ENCODE measurements around the gene PPFIBP2.
A peak's percentile ranks its signal among the peaks of the same experiment; 100 is the strongest.

The PPFIBP2 gene

GRCh38 chr11:7513234-7514098 is at the start of gene PPFIBP2:
TSS of gene PPFIBP2 (plus strand) at chr11:7513999. CDS start at chr11:7549476, 35,477 bp downstream.
- DNase-seq (ENCODE audit: low spot score) = peak; percentile 97

GRCh38 chr11:7467652-7468051 is 46.1 kb upstream of the PPFIBP2 start:
- DNase-seq (ENCODE audit: low spot score) = no peak

GRCh38 chr11:7469351-7469865 is 44.4 kb upstream of the PPFIBP2 start:
- DNase-seq (ENCODE audit: low spot score) = no peak

- DNase-seq (ENCODE audit: low spot score) = no peak
These were observed 42.7 kb upstream of the PPFIBP2 start for GRCh38 chr11:7471071-7471470.

- DNase-seq (ENCODE audit: low spot score) = no peak
These were observed 40.1 kb upstream of the PPFIBP2 start for GRCh38 chr11:7473717-7474116.

GRCh38 chr11:7480113-7480512 is 33.7 kb upstream of the PPFIBP2 start:
- DNase-seq (ENCODE audit: low spot score) = peak; percentile 32

- DNase-seq (ENCODE audit: low spot score) = no peak
These were observed 29.7 kb upstream of the PPFIBP2 start for GRCh38 chr11:7484131-7484530.

GRCh38 chr11:7484645-7485044 is 29.2 kb upstream of the PPFIBP2 start:
- no peak for DNase-seq (ENCODE audit: low spot score)

- peak; percentile 50 for DNase-seq (ENCODE audit: low spot score)
These were observed 28.4 kb upstream of the PPFIBP2 start, which contains the start of gene OLFML1 for GRCh38 chr11:7485186-7486097. TSS of gene OLFML1 (plus strand) at chr11:7485506. CDS start at chr11:7485876, 370 bp downstream.

GRCh38 chr11:7486098-7486780 is 27.6 kb upstream of the PPFIBP2 start:
- peak; percentile 27 for DNase-seq (ENCODE audit: low spot score)

- peak; percentile 60 for DNase-seq (ENCODE audit: low spot score)
These were observed 27.0 kb upstream of the PPFIBP2 start for GRCh38 chr11:7486781-7487140.

- no peak for DNase-seq (ENCODE audit: low spot score)
These were observed 26.4 kb upstream of the PPFIBP2 start for GRCh38 chr11:7487360-7487759.

- no peak for DNase-seq (ENCODE audit: low spot score)
These were observed 25.1 kb upstream of the PPFIBP2 start for GRCh38 chr11:7488681-7489080.

- no peak for DNase-seq (ENCODE audit: low spot score)
These were observed 24.4 kb upstream of the PPFIBP2 start for GRCh38 chr11:7489376-7489775.

- DNase-seq (ENCODE audit: low spot score) = peak; percentile 88
These were observed 23.7 kb upstream of the PPFIBP2 start for GRCh38 chr11:7490054-7490453.

GRCh38 chr11:7490535-7490934 is 23.3 kb upstream of the PPFIBP2 start:
- DNase-seq (ENCODE audit: low spot score) = peak; percentile 66

- no peak for DNase-seq (ENCODE audit: low spot score)
These were observed 21.5 kb upstream of the PPFIBP2 start for GRCh38 chr11:7492253-7492652.

GRCh38 chr11:7493670-7494069 is 20.1 kb upstream of the PPFIBP2 start:
- DNase-seq (ENCODE audit: low spot score) = no peak

GRCh38 chr11:7494086-7494745 is 19.6 kb upstream of the PPFIBP2 start:
- no peak for DNase-seq (ENCODE audit: low spot score)

- no peak for DNase-seq (ENCODE audit: low spot score)
These were observed 17.8 kb upstream of the PPFIBP2 start for GRCh38 chr11:7495882-7496551.

GRCh38 chr11:7498193-7498592 is 15.6 kb upstream of the PPFIBP2 start:
- DNase-seq (ENCODE audit: low spot score) = no peak
